ACC112 (cell line): ENCODE measurements around the gene TBCC.
A peak's percentile ranks its signal among the peaks of the same experiment; 100 is the strongest.

Source experiments
- H2AFZ ChIP-seq: fragments of 200-600 bp; sonication (generic); one replicate; pipeline ENCODE4 v1.6.0; 2017; ENCODE audit warnings: antibody characterized with exemption, low read length; ENCODE audit not compliant: unreplicated experiment
- H3K27ac ChIP-seq: fragments of 200-600 bp; sonication (generic); 2 replicates; pipeline ENCODE4 v1.5.1; 2014; ENCODE audit warnings: low read depth, mild to moderate bottlenecking, antibody characterized with exemption, low read length, moderate library complexity
- H3K27me3 ChIP-seq: fragments of 200-600 bp; sonication (generic); 2 replicates; pipeline ENCODE4 v1.6.1; 2014; ENCODE audit warnings: mild to moderate bottlenecking, antibody characterized with exemption, low read length, moderate library complexity, mixed read lengths; ENCODE audit not compliant: insufficient read depth
- H3K36me3 ChIP-seq: fragments of 200-600 bp; sonication (generic); 2 replicates; pipeline ENCODE4 v1.6.1; 2016; ENCODE audit warnings: mild to moderate bottlenecking, antibody characterized with exemption, low read length, moderate library complexity, mixed read lengths; ENCODE audit not compliant: insufficient read depth
- H3K4me1 ChIP-seq: fragments of 200-600 bp; sonication (generic); one replicate; pipeline ENCODE4 v1.6.1; 2016; ENCODE audit warnings: low read length, mixed read lengths; ENCODE audit not compliant: insufficient read depth, unreplicated experiment, control insufficient read depth
- H3K4me3 ChIP-seq: fragments of 200-600 bp; sonication (generic); 2 replicates; pipeline ENCODE4 v1.5.1; 2014; ENCODE audit warnings: mild to moderate bottlenecking, low read depth, low read length
- H3K79me2 ChIP-seq: fragments of 200-600 bp; sonication (generic); one replicate; pipeline ENCODE4 v1.6.0; 2016; ENCODE audit warnings: low read length; ENCODE audit not compliant: control insufficient read depth, unreplicated experiment, insufficient read depth

The TBCC gene

DNA sequence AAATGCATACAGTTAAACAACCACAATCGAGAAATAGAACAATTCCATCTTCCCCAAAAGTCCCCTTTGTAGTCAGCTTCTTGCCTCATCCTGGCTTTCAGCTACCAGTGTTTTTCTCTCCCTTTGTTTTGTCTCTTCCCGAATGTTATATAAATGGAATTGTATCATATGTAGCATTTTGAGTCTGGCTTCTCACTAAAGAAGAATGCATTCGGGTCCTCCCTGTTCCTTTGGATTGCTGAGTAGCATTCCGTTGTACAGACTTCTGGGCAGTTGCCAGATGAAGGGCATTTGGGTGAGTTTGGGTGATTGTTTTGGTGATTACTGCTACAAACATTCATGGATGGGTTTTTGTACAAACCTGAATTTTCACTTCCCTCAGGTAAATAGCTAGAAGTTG is 51.3 kb downstream of the TBCC start:
- Histone ChIP-seq H3K79me2 (no peaks in the 10 kb centered on the region), H3K36me3 (peaks cover 6% of the 10 kb centered on the region; the same call in 1 of the 2 replicates), H3K4me1 (peaks cover 61% of the 10 kb centered on the region), H2AFZ (no peak overlapping the region), H3K4me3 (no peak overlapping the region), H3K27ac (peak overlapping the region; percentile 88), H3K27me3 (no peaks in the 10 kb centered on the region)
